ENCODE results near the gene PRKAG3. TPM values are rescaled to one million over a fixed set of nuclear protein-coding genes. Genes with fewer than 3 reads are reported as not detected.
A peak's percentile ranks its signal among the peaks of the same experiment; 100 is the strongest.

Gene PRKAG3
- total RNA-seq, 3 donors from 2014 or later, result not detected

- Histone ChIP-seq H3K27ac (no peak overlapping the region), H3K36me3 (no peaks in the 10 kb centered on the region), H3K27me3 (no peaks in the 10 kb centered on the region), H3K9me3 (peaks cover 0 to 5% of the 10 kb centered on the region in 2 donors), H3K4me3 (no peak overlapping the region), H3K4me1 (no peaks in the 10 kb centered on the region)
- TF ChIP-seq, protein P1, sequence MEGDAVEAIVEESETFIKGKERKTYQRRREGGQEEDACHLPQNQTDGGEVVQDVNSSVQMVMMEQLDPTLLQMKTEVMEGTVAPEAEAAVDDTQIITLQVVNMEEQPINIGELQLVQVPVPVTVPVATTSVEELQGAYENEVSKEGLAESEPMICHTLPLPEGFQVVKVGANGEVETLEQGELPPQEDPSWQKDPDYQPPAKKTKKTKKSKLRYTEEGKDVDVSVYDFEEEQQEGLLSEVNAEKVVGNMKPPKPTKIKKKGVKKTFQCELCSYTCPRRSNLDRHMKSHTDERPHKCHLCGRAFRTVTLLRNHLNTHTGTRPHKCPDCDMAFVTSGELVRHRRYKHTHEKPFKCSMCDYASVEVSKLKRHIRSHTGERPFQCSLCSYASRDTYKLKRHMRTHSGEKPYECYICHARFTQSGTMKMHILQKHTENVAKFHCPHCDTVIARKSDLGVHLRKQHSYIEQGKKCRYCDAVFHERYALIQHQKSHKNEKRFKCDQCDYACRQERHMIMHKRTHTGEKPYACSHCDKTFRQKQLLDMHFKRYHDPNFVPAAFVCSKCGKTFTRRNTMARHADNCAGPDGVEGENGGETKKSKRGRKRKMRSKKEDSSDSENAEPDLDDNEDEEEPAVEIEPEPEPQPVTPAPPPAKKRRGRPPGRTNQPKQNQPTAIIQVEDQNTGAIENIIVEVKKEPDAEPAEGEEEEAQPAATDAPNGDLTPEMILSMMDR (IDR thresholded peaks at IDR 0.05), result no peak
- TF ChIP-seq POLR2AphosphoS5 (IDR thresholded peaks at IDR 0.05) (no peak), POLR2A (IDR thresholded peaks at IDR 0.05) (no peak)
- intact Hi-C loops (cut with DNase I; ENCODE audit: low total_unique reads), result loop anchor here (10.0 kb wide), 1 partner anchor 125 kb away; the partner anchor contains the start of gene TTLL4
- DNase-seq (ENCODE audit: low spot score in 2 of 2), result no peak
Measured at GRCh38 chr2:218839888-218840287, 8.3 kb upstream of the PRKAG3 start.

GRCh38 chr2:218839430-218839829 is 7.8 kb upstream of the PRKAG3 start:
- Histone ChIP-seq H3K9me3 (peaks cover 0 to 5% of the 10 kb centered on the region in 2 donors), H3K4me3 (no peak overlapping the region), H3K27ac (no peak overlapping the region), H3K4me1 (no peaks in the 10 kb centered on the region), H3K27me3 (no peaks in the 10 kb centered on the region), H3K36me3 (no peaks in the 10 kb centered on the region)
- TF ChIP-seq, protein P1 (IDR thresholded peaks at IDR 0.05), result no peak
- TF ChIP-seq POLR2A (IDR thresholded peaks at IDR 0.05), result no peak
- TF ChIP-seq POLR2AphosphoS5 (IDR thresholded peaks at IDR 0.05), result no peak
- intact Hi-C loops (cut with DNase I; ENCODE audit: low total_unique reads), result loop anchor here (10.0 kb wide), 1 partner anchor 125 kb away; the partner anchor contains the start of gene TTLL4
- no peak for DNase-seq (ENCODE audit: low spot score in 2 of 2)

DNA sequence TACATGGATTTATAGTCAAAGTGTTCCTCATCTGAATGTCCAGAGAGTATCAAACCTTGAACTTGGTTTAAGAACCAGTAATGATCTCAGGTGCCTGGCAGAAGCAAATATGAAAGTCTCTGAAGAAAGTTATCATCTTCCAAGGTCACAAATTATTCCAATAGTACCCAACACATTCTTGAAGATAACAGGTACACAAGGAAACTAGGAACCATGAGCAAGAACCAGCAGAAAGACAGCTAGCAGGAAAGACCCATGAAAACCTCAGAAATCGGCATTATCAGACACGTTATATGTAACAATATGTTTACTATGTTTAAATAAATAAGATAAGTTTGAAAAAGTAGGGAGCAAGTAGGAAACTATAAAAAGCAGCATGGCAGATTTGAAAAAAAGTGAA is 5.9 kb upstream of the PRKAG3 start:
- no peaks in the 10 kb centered on the region for H3K27me3 ChIP-seq
- no peak overlapping the region for H3K4me3 ChIP-seq
- H3K36me3 ChIP-seq, result no peaks in the 10 kb centered on the region
- H3K9me3 ChIP-seq, result peaks cover 0 to 5% of the 10 kb centered on the region in 2 donors
- H3K4me1 ChIP-seq, result no peaks in the 10 kb centered on the region
- no peak overlapping the region for H3K27ac ChIP-seq
- no peak for DNase-seq (ENCODE audit: low spot score in 2 of 2)
- intact Hi-C loops (cut with DNase I; ENCODE audit: low total_unique reads), result loop anchor here (10.0 kb wide), 1 partner anchor 123 kb away; the partner anchor contains the start of gene TTLL4
- TF ChIP-seq, protein P1 (IDR thresholded peaks at IDR 0.05), result no peak
- TF ChIP-seq POLR2A (IDR thresholded peaks at IDR 0.05) (no peak), POLR2AphosphoS5 (IDR thresholded peaks at IDR 0.05) (no peak)

- no peaks in the 10 kb centered on the region for H3K4me1 ChIP-seq
- H3K36me3 ChIP-seq, result no peaks in the 10 kb centered on the region
- TF ChIP-seq, protein P1 (IDR thresholded peaks at IDR 0.05), result no peak
- TF ChIP-seq POLR2A (IDR thresholded peaks at IDR 0.05) (no peak), POLR2AphosphoS5 (IDR thresholded peaks at IDR 0.05) (no peak)
- DNase-seq (ENCODE audit: low spot score in 2 of 2), result no peak
- H3K9me3 ChIP-seq, result peaks cover 0 to 5% of the 10 kb centered on the region in 2 donors
- intact Hi-C loops (cut with DNase I; ENCODE audit: low total_unique reads), result loop anchor here (10.0 kb wide), 1 partner anchor 120 kb away; the partner anchor contains the start of gene TTLL4
- H3K27ac ChIP-seq, result no peak overlapping the region
- H3K4me3 ChIP-seq, result no peak overlapping the region
- H3K27me3 ChIP-seq, result no peaks in the 10 kb centered on the region
Measured at GRCh38 chr2:218834685-218835084, 3.1 kb upstream of the PRKAG3 start.

DNA sequence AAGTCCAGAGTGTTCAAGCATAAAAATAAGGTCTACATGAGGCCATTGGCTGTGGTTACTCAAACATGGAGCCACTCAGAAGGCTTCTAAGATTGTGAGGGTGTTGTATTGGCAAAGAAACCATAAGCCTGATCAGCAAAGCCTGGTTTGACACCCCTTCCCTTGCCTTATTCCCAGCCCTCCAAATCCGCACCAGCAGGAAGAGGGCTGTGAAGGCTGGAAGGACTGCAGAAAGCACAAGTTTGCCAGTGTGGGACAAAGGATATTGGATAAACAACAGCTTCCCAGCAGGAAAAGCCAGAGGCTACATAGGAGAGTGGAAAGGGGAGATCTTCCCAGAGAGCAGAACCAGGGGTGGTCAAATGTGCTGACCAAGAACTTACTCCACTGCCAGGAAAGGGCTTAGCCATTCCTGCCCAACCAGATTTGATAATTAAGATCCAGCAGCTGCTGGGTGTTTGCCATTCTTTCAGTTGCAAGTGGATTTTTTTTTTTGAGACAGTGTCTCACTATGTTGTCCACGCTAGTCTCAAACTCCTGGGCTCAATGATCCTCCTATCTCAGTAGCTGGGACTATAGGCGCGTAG is 1.5 kb upstream of the PRKAG3 start:
- peaks cover 0 to 5% of the 10 kb centered on the region in 2 donors for H3K9me3 ChIP-seq
- TF ChIP-seq, protein P1 (IDR thresholded peaks at IDR 0.05), result no peak
- no peak for TF ChIP-seq POLR2AphosphoS5 (IDR thresholded peaks at IDR 0.05)
- no peak for TF ChIP-seq POLR2A (IDR thresholded peaks at IDR 0.05)
- H3K4me1 ChIP-seq, result no peaks in the 10 kb centered on the region
- no peaks in the 10 kb centered on the region for H3K36me3 ChIP-seq
- no peak overlapping the region for H3K4me3 ChIP-seq
- peak overlapping the region in 1 of 2 donors; percentile 32 for H3K27ac ChIP-seq
- intact Hi-C loops (cut with DNase I; ENCODE audit: low total_unique reads), result loop anchor here (1.0 to 10.0 kb wide), 2 partner anchors 25 to 118 kb away; partner anchors contain the start of gene TTLL4
- no peaks in the 10 kb centered on the region for H3K27me3 ChIP-seq
- no peak for DNase-seq (ENCODE audit: low spot score in 2 of 2)
